ENCODE measurements around the gene OTUB1.

OTUB1 gene

GRCh38 chr11:64004590-64004984, 18.3 kb downstream of the OTUB1 start:
- no peak for DNase-seq (ENCODE audit: low read depth, low spot score)

GRCh38 chr11:64005691-64006090, 19.5 kb downstream of the OTUB1 start:
- TF ChIP-seq CTCF (IDR thresholded peaks at IDR 0.05; ENCODE audit: low read depth, low read length): no peak
- H3K4me3 ChIP-seq (ENCODE audit: low read depth, low read length): no peak overlapping the region
- in situ Hi-C loops (cut with HindIII; ENCODE audit: low sequenced_read_pairs): loop anchor here (10.0 kb wide), 2 partner anchors 109 to 159 kb away; partner anchors contain the start of gene MACROD1
- no peak for DNase-seq (ENCODE audit: low read depth, low spot score)

More at GRCh38 chr11:64004590-64004984, 18.3 kb downstream of the OTUB1 start:
- H3K4me3 ChIP-seq (ENCODE audit: low read depth, low read length): no peak overlapping the region
- TF ChIP-seq CTCF (IDR thresholded peaks at IDR 0.05; ENCODE audit: low read depth, low read length): no peak
- in situ Hi-C loops (cut with HindIII; ENCODE audit: low sequenced_read_pairs): loop anchor here (10.0 kb wide), 2 partner anchors 110 to 160 kb away; partner anchors contain the start of gene MACROD1

- no peak overlapping the region for H3K4me3 ChIP-seq (ENCODE audit: low read depth, low read length)
- in situ Hi-C loops (cut with HindIII; ENCODE audit: low sequenced_read_pairs): loop anchor here (10.0 kb wide), 2 partner anchors 108 to 158 kb away; partner anchors contain the start of gene MACROD1
- TF ChIP-seq CTCF (IDR thresholded peaks at IDR 0.05; ENCODE audit: low read depth, low read length): no peak
- no peak for DNase-seq (ENCODE audit: low read depth, low spot score)
Observed at GRCh38 chr11:64006398-64006797, 20.2 kb downstream of the OTUB1 start.

- H3K4me3 ChIP-seq (ENCODE audit: low read depth, low read length): peak overlapping the region; percentile 20
- no peak for DNase-seq (ENCODE audit: low read depth, low spot score)
- in situ Hi-C loops (cut with HindIII; ENCODE audit: low sequenced_read_pairs): loop anchor here (10.0 kb wide), 2 partner anchors 108 to 158 kb away; partner anchors contain the start of gene MACROD1
- TF ChIP-seq CTCF (IDR thresholded peaks at IDR 0.05; ENCODE audit: low read depth, low read length): no peak
Observed at GRCh38 chr11:64007160-64007628, 21.0 kb downstream of the OTUB1 start.

- in situ Hi-C loops (cut with HindIII; ENCODE audit: low sequenced_read_pairs): loop anchor here (10.0 kb wide), 2 partner anchors 107 to 157 kb away; partner anchors contain the start of gene MACROD1
- no peak for DNase-seq (ENCODE audit: low read depth, low spot score)
- TF ChIP-seq CTCF (IDR thresholded peaks at IDR 0.05; ENCODE audit: low read depth, low read length): peak; percentile 13
- H3K4me3 ChIP-seq (ENCODE audit: low read depth, low read length): peak overlapping the region; percentile 20
Observed at GRCh38 chr11:64007629-64008282, 21.5 kb downstream of the OTUB1 start.

- H3K4me3 ChIP-seq (ENCODE audit: low read depth, low read length): no peak overlapping the region
- in situ Hi-C loops (cut with HindIII; ENCODE audit: low sequenced_read_pairs): loop anchor here (10.0 kb wide), 2 partner anchors 106 to 156 kb away; partner anchors contain the start of gene MACROD1
- no peak for TF ChIP-seq CTCF (IDR thresholded peaks at IDR 0.05; ENCODE audit: low read depth, low read length)
Observed at GRCh38 chr11:64008283-64008913, 22.2 kb downstream of the OTUB1 start.

More at GRCh38 chr11:64008283-64008913, 22.2 kb downstream of the OTUB1 start:
- no peak for DNase-seq (ENCODE audit: low read depth, low spot score)
